ENCODE results near the gene DNAJC9.

DNAJC9 gene

GRCh38 chr10:73238990-73239566 is 8.0 kb downstream of the DNAJC9 start:
- no peak for TF ChIP-seq CTCF (conservative IDR thresholded peaks at IDR 0.05; ENCODE audit: low read depth, low read length)

GRCh38 chr10:73234695-73235094 is 12.4 kb downstream of the DNAJC9 start:
- DNase-seq (ENCODE audit: low read depth), result no peak

More at GRCh38 chr10:73238990-73239566, 8.0 kb downstream of the DNAJC9 start:
- no peak for DNase-seq (ENCODE audit: low read depth)
- no peak overlapping the region for H3K4me3 ChIP-seq (ENCODE audit: low read depth, low read length)

GRCh38 chr10:73233883-73234282 is 13.2 kb downstream of the DNAJC9 start:
- no peak for DNase-seq (ENCODE audit: low read depth)
- TF ChIP-seq CTCF (conservative IDR thresholded peaks at IDR 0.05; ENCODE audit: low read depth, low read length), result no peak
- H3K4me3 ChIP-seq (ENCODE audit: low read depth, low read length), result no peak overlapping the region

More at GRCh38 chr10:73234695-73235094, 12.4 kb downstream of the DNAJC9 start:
- H3K4me3 ChIP-seq (ENCODE audit: low read depth, low read length), result no peak overlapping the region
- no peak for TF ChIP-seq CTCF (conservative IDR thresholded peaks at IDR 0.05; ENCODE audit: low read depth, low read length)

- DNase-seq (ENCODE audit: low read depth), result peak; percentile 27
- no peak overlapping the region for H3K4me3 ChIP-seq (ENCODE audit: low read depth, low read length)
- peak; percentile 39 for TF ChIP-seq CTCF (conservative IDR thresholded peaks at IDR 0.05; ENCODE audit: low read depth, low read length)
These were observed 14.2 kb downstream of the DNAJC9 start for GRCh38 chr10:73232887-73233286.

- no peak for TF ChIP-seq CTCF (conservative IDR thresholded peaks at IDR 0.05; ENCODE audit: low read depth, low read length)
- DNase-seq (ENCODE audit: low read depth), result no peak
- H3K4me3 ChIP-seq (ENCODE audit: low read depth, low read length), result no peak overlapping the region
These were observed 17.5 kb downstream of the DNAJC9 start for GRCh38 chr10:73229567-73229966.

- TF ChIP-seq CTCF (conservative IDR thresholded peaks at IDR 0.05; ENCODE audit: low read depth, low read length), result no peak
- DNase-seq (ENCODE audit: low read depth), result peak; percentile 63
- H3K4me3 ChIP-seq (ENCODE audit: low read depth, low read length), result no peak overlapping the region
These were observed 18.8 kb downstream of the DNAJC9 start for GRCh38 chr10:73228247-73228646.

GRCh38 chr10:73226663-73227062 is 20.4 kb downstream of the DNAJC9 start:
- no peak overlapping the region for H3K4me3 ChIP-seq (ENCODE audit: low read depth, low read length)
- TF ChIP-seq CTCF (conservative IDR thresholded peaks at IDR 0.05; ENCODE audit: low read depth, low read length), result no peak
- no peak for DNase-seq (ENCODE audit: low read depth)
